IMR-90 (cell line): Measurements from ENCODE around the gene KCNF1. TPM values are rescaled to one million over a fixed set of nuclear protein-coding genes. Genes with fewer than 3 reads are reported as not detected.

ENCODE experiments used
- ATAC-seq: fragments of 200-7000 bp; cut with Tn5 transposase; 2 replicates; pipeline ENCODE4 v1.9.1; 2020; ENCODE audit warnings: low read depth, mild to moderate bottlenecking, moderate library complexity
- BruUV-seq: library from RNA; stranded (reverse); fragments of 400-500 nt; replicated peaks from 2 replicates; lab custom pipeline; 2021; lab: Mats Ljungman, UMichigan
- CTCF ChIA-PET: fragments of 300-600 bp; formaldehyde crosslinking; extraction: SDS; loops from one replicate; lab custom pipeline; 2021; ENCODE audit warnings: antibody characterized with exemption; lab: Yijun Ruan, JAX
- POLR2A ChIA-PET: fragments of 300-600 bp; sonication (Branson Sonifier 250); formaldehyde crosslinking; loops from one replicate; lab custom pipeline; 2022; ENCODE audit warnings: antibody characterized with exemption; ENCODE audit not compliant: unreplicated experiment; lab: Charles Lee
- DNase-seq: peaks from one replicate; pipeline ENCODE4 v3.0.0; 2013
- H2AFZ ChIP-seq: replicated peaks from 2 replicates; pipeline ENCODE3; 2013; ENCODE audit warnings: low read length, mild to moderate bottlenecking; ENCODE audit not compliant: poor library complexity
- H2AK5ac ChIP-seq: 2 replicates; pipeline ENCODE4 v1.6.1; 2013; ENCODE audit warnings: low read depth, low read length, inconsistent platforms
- H2AK9ac ChIP-seq: replicated peaks from 2 replicates; pipeline ENCODE3; 2013; ENCODE audit warnings: mild to moderate bottlenecking, low read depth, low read length, moderate library complexity; ENCODE audit not compliant: poor library complexity
- H2BK120ac ChIP-seq: 2 replicates; pipeline ENCODE4 v1.6.1; 2013; ENCODE audit warnings: low read depth, low read length, inconsistent platforms
- H2BK15ac ChIP-seq: 3 replicates; pipeline ENCODE4 v1.6.1; 2013; ENCODE audit warnings: low read depth, low read length, inconsistent platforms
- H2BK20ac ChIP-seq: 2 replicates; pipeline ENCODE4 v1.6.1; 2013; ENCODE audit warnings: low read depth, mild to moderate bottlenecking, inconsistent platforms, low read length, moderate library complexity
- H2BK5ac ChIP-seq: 2 replicates; pipeline ENCODE4 v1.6.1; 2013; ENCODE audit warnings: mild to moderate bottlenecking, low read depth, low read length, inconsistent platforms; ENCODE audit not compliant: poor library complexity, severe bottlenecking
- H3K14ac ChIP-seq: replicated peaks from 2 replicates; pipeline ENCODE4 v1.6.1; 2013; ENCODE audit warnings: low read depth, low read length, inconsistent platforms
- H3K18ac ChIP-seq: 2 replicates; pipeline ENCODE4 v1.6.1; 2013; ENCODE audit warnings: low read depth, low read length, control low read depth
- H3K23ac ChIP-seq: 2 replicates; pipeline ENCODE4 v1.6.1; 2013; ENCODE audit warnings: low read depth, low read length, inconsistent platforms
- H3K27ac ChIP-seq: 2 replicates; pipeline ENCODE4 v1.5.1; 2013; ENCODE audit warnings: mild to moderate bottlenecking, control low read depth, low read length; ENCODE audit not compliant: insufficient read depth
- H3K27me3 ChIP-seq: 2 replicates; pipeline ENCODE4 v1.6.1; 2013; ENCODE audit warnings: low read length; ENCODE audit not compliant: control insufficient read depth, insufficient read depth
- H3K36me3 ChIP-seq: 2 replicates; pipeline ENCODE4 v1.6.1; 2013; ENCODE audit warnings: low read length, mixed read lengths; ENCODE audit not compliant: control insufficient read depth, insufficient read depth
- H3K4ac ChIP-seq: 2 replicates; pipeline ENCODE4 v1.6.1; 2013; ENCODE audit warnings: low read depth, low read length, inconsistent platforms
- H3K4me1 ChIP-seq: 2 replicates; pipeline ENCODE4 v1.6.1; 2013; ENCODE audit warnings: low read length, mixed read lengths; ENCODE audit not compliant: control insufficient read depth, insufficient read depth
- H3K4me2 ChIP-seq: 2 replicates; pipeline ENCODE4 v1.6.1; 2013; ENCODE audit warnings: low read depth, mild to moderate bottlenecking, control low read depth, low read length, moderate library complexity
- H3K4me3 ChIP-seq: 2 replicates; pipeline ENCODE4 v1.5.1; 2013; ENCODE audit warnings: low read depth, mild to moderate bottlenecking, control low read depth, low read length, moderate library complexity; ENCODE audit not compliant: insufficient read depth
- H3K56ac ChIP-seq: 2 replicates; pipeline ENCODE4 v1.6.1; 2013; ENCODE audit warnings: low read length, inconsistent platforms; ENCODE audit not compliant: insufficient read depth; ENCODE audit errors: extremely low read depth
- H3K79me1 ChIP-seq, 2 experiments: 2 replicates each; pipeline ENCODE4 v1.6.1; 2013; ENCODE audit warnings: low read length in 2 of 2, inconsistent platforms in 1 of 2, low read depth in 1 of 2
- H3K9ac ChIP-seq: 2 replicates; pipeline ENCODE4 v1.6.1; 2013; ENCODE audit warnings: low read depth, low read length, control low read depth
- H3K9me1 ChIP-seq: 2 replicates; pipeline ENCODE4 v1.6.1; 2013; ENCODE audit warnings: low read length, inconsistent platforms; ENCODE audit not compliant: insufficient read depth
- H3K9me3 ChIP-seq: 2 replicates; pipeline ENCODE4 v1.6.1; 2013; ENCODE audit warnings: low read length; ENCODE audit not compliant: control insufficient read depth, insufficient read depth
- H4K20me1 ChIP-seq: 2 replicates; pipeline ENCODE4 v1.6.1; 2013; ENCODE audit warnings: low read length, inconsistent platforms; ENCODE audit not compliant: insufficient read depth
- H4K5ac ChIP-seq: 2 replicates; pipeline ENCODE4 v1.6.1; 2013; ENCODE audit warnings: mild to moderate bottlenecking, low read depth, low read length, control low read depth
- H4K8ac ChIP-seq, 2 experiments: 2 replicates each; pipeline ENCODE4 v1.6.1; 2013; ENCODE audit warnings: low read depth in 2 of 2, low read length in 2 of 2, control low read depth in 1 of 2, inconsistent platforms in 1 of 2
- H4K91ac ChIP-seq: 2 replicates; pipeline ENCODE4 v1.6.1; 2013; ENCODE audit warnings: low read depth, low read length, inconsistent platforms; ENCODE audit not compliant: insufficient read depth
- BHLHE40 ChIP-seq: fragments of 150-350 bp; IDR thresholded peaks from 2 replicates; pipeline ENCODE4 v1.6.1; 2016; ENCODE audit warnings: mild to moderate bottlenecking, low read depth, low read length
- CEBPB ChIP-seq: IDR thresholded peaks from 2 replicates; pipeline ENCODE4 v1.6.1; 2012; ENCODE audit warnings: low read depth, low read length, improper control_type of control experiment
- CHD1 ChIP-seq: IDR thresholded peaks from 2 replicates; pipeline ENCODE4 v1.6.1; 2012; ENCODE audit warnings: low read depth, low read length, improper control_type of control experiment
- CTCF ChIP-seq: conservative IDR thresholded peaks from 2 replicates; pipeline ENCODE4 v1.5.1; 2012; ENCODE audit warnings: mild to moderate bottlenecking, low read depth, low read length, improper control_type of control experiment
- ELK1 ChIP-seq: fragments of 150-350 bp; IDR thresholded peaks from 2 replicates; pipeline ENCODE4 v1.6.1; 2016; ENCODE audit warnings: low read depth, mild to moderate bottlenecking, low read length, moderate library complexity, borderline replicate concordance
- MAFK ChIP-seq: IDR thresholded peaks from 2 replicates; pipeline ENCODE4 v1.6.1; 2012; ENCODE audit warnings: low read depth, low read length, improper control_type of control experiment
- MAZ ChIP-seq: IDR thresholded peaks from 2 replicates; pipeline ENCODE4 v1.6.1; 2012; ENCODE audit warnings: low read depth, mild to moderate bottlenecking, low read length, improper control_type of control experiment, moderate library complexity, borderline replicate concordance
- NFE2L2 ChIP-seq: fragments of 150-350 bp; IDR thresholded peaks from 2 replicates; pipeline ENCODE4 v1.6.1; 2016; ENCODE audit warnings: low read depth, mild to moderate bottlenecking, low read length
- RAD21 ChIP-seq: IDR thresholded peaks from 2 replicates; pipeline ENCODE4 v1.6.1; 2012; ENCODE audit warnings: low read length, improper control_type of control experiment
- RCOR1 ChIP-seq: IDR thresholded peaks from 2 replicates; pipeline ENCODE4 v1.6.1; 2012; ENCODE audit warnings: mild to moderate bottlenecking, low read length, improper control_type of control experiment; ENCODE audit not compliant: insufficient replicate concordance
- RFX5 ChIP-seq: IDR thresholded peaks from 2 replicates; pipeline ENCODE4 v1.8.0; 2012; ENCODE audit warnings: low read depth, mild to moderate bottlenecking, low read length, moderate library complexity
- WGBS, 2 experiments: methylation state at CpG; one replicate each; pipeline versions ENCODE4 v1.1.5 to v1.1.7; 2013; ENCODE audit warnings: missing lambda C conversion rate in 2 of 2; ENCODE audit not compliant: insufficient read length in 1 of 2; ENCODE audit errors: extremely low coverage in 2 of 2; 5-methylcytosine and 5-hydroxymethylcytosine counted together
- dilution Hi-C: fragments of 300-500 bp; cut with HindIII; formaldehyde crosslinking; loops from one replicate; pipeline ENCODE4 v1.14.3; 2018; ENCODE audit warnings: low sequenced_read_pairs; ENCODE audit not compliant: unreplicated experiment
- in situ Hi-C: fragments of 300-500 bp; cut with MboI; formaldehyde crosslinking; loops from 3 replicates; pipeline ENCODE4 v1.14.3; 2019; ENCODE audit warnings: low sequenced_read_pairs, inconsistent platforms, mixed read lengths
- intact Hi-C: fragments of 100-400 bp; cut with micrococcal nuclease; formaldehyde crosslinking; loops from 2 replicates; pipeline ENCODE4 v1.10.0; 2022
- polyA plus RNA-seq, 3 experiments: library from polyadenylated mRNA; depleted of rRNA; stranded (reverse); fragments of >200 nt; gene quantifications; 2 replicates each; pipeline ENCODE4 v1.2.3, GENCODE V29; 2012; ENCODE audit warnings: low replicate concordance in 1 of 3
- total RNA-seq: library from RNA; depleted of rRNA; stranded (reverse); fragments of >200 nt; gene quantifications from 2 replicates; pipeline ENCODE4 v1.2.3, GENCODE V29; 2012

KCNF1 gene
- total and polyA plus RNA-seq, 2 of the 4 experiments (the other 2 are of a cell fraction): 0.54 to 1.4 TPM

DNA sequence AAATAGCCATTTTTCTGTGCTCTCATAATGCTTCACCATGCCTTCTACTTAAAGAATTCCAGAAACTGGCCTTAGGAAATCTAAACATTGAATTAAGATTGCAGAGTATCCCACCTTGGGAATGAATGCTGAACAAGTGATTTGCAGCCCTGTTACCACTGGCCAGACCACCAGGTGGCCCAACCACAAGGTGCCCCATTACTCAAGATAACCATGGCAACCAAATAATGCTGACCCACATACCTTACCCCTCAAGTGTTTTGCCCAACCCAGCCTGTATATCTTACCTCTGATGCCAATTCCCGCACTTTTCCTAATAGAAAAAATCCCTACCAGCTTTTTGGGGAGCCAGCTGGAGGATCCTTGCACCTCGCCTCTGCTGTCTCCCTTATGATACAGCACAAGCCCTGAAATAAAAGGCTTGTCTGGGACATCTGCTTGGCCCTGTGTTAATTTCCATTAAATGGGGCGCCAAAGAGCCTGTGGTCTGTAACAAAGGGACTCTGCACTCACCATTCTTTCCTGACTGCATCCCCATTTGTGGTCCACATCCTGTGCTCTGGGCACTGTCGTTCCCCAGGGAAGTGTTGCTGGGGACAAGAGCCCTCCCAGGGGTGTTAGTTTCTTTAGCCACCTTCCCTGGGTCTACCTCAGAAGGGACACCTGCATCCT lies 17.3 kb upstream of the KCNF1 start:
- Histone ChIP-seq H3K4me1 (no peaks in the 10 kb centered on the region), H3K4ac (no peak overlapping the region), H3K9me3 (no peaks in the 10 kb centered on the region; the same call in 1 of the 2 replicates), H3K4me3 (no peak overlapping the region), H3K56ac (no peak overlapping the region), H3K27me3 (peaks cover 54% of the 10 kb centered on the region), H4K8ac (no peak overlapping the region), H4K5ac (no peak overlapping the region), H3K79me1 (no peaks in the 10 kb centered on the region), H2AFZ (no peak overlapping the region), H2BK120ac (no peak overlapping the region), H2AK5ac (no peak overlapping the region), H3K18ac (no peak overlapping the region), H3K36me3 (no peaks in the 10 kb centered on the region), H3K14ac (no peak overlapping the region), H2BK5ac (no peak overlapping the region), H2BK20ac (no peak overlapping the region), H4K20me1 (no peaks in the 10 kb centered on the region), H4K91ac (no peak overlapping the region), H3K4me2 (no peak overlapping the region), H3K23ac (no peak overlapping the region), H3K27ac (no peak overlapping the region), H3K9me1 (no peaks in the 10 kb centered on the region), H2BK15ac (no peak overlapping the region), H2AK9ac (no peak overlapping the region), H3K9ac (no peak overlapping the region)
- no TSS peak for BruUV-seq
- in situ Hi-C loops (no loop called here), intact Hi-C loops (no loop called here), dilution Hi-C loops (no loop called here)
- TF ChIP-seq RCOR1 (no peak), MAFK (no peak), ELK1 (no peak), CEBPB (no peak), RAD21 (no peak), MAZ (no peak), BHLHE40 (no peak), CTCF (no peak), RFX5 (no peak), NFE2L2 (no peak), CHD1 (no peak)
- POLR2A ChIA-PET: no interaction called here
- WGBS, 2 experiments: 50% methylated on average over 3 of the region's 4 CpGs; no CpG with 5 or more reads in 1 of the 2 experiments
- no peak for ATAC-seq
- no peak for DNase-seq
- CTCF ChIA-PET: no interaction called here
